Bone marrow (tissue), 2 donors: ENCODE results near the gene ANKRD13C.

Experiments
- DNase-seq, 2 donors: peaks; one replicate each; lab custom pipeline; 2025; lab: John Stamatoyannopoulos, UW

The ANKRD13C gene

GRCh38 chr1:70220015-70220414, 134.5 kb downstream of the ANKRD13C start:
- peak in 1 of 2 donors; percentile 20 for DNase-seq

GRCh38 chr1:70211541-70211940, 143.0 kb downstream of the ANKRD13C start:
- no peak for DNase-seq

- DNase-seq = no peak
Observed at GRCh38 chr1:70210820-70211219, 143.7 kb downstream of the ANKRD13C start.
